GF-D8 (cell line): ENCODE measurements around the gene FAM110D.

Source experiments
- DNase-seq: peaks from one replicate; lab custom pipeline; 2025; lab: John Stamatoyannopoulos, UW

The FAM110D gene

GRCh38 chr1:26189331-26189730 is 30.5 kb downstream of the FAM110D start:
- no peak for DNase-seq

DNA sequence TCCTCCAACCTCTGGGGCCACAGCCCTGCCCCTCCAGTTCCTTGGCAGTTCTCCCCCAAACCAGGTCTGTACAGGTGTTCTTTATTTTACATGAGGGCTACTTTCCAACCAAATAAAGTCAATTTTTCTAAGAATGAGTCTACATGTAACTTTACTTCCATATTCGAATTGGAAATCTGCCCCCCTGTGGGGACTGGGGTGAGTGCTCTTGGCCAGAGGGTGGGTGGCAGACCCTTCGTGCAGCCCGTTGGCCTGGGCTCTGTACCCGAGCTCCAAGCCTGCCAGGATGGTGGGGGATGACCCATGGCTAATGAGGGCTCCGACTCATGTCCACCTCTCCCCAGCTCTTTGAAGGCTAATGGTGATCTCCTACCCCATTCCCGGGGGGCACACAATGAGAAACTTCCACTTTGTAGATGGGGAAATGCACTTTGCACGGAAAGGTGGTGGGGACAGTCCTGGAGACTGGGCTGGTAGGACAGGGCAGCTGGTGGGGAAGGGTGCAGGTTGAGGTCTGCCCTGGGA is 30.9 kb downstream of the FAM110D start:
- no peak for DNase-seq

DNA sequence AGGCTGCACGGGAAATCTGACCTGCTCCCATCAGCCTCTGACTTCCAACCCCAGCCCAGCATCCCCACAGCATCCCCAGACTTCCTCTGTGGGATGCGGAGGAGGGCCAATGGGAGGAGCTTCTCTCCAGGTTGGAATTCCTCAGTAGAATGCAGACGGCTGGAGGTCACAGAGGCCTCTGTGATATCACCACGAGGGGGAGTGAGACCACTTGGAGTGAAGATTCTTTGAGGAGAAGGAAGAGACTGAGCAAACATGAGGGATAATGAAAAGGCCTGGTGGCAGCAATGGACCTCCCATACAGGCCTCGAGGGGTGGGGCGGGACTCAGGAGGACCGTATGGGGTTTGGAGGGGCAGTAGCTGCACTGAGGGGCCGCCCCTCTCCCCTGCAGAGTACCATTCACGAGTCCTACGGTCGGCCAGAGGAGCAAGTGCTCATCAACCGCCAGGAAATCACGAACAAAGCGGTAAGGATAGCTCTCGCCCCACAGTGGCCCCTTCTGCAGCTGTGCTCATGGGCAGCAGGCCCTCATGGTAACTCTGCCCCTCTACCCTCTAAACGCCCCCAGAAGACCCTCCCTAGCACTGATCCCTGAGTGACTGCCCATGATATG is 31.6 kb downstream of the FAM110D start, which contains the start of gene CATSPER4:
Gene CATSPER4, plus strand, starts transcription at position 230 of the 615 bp plus-strand sequence. Its CDS starts 26 bp downstream, at position 256.
- DNase-seq: no peak

GRCh38 chr1:26191739-26192138 is 32.9 kb downstream of the FAM110D start:
- DNase-seq: no peak

- no peak for DNase-seq
Observed at GRCh38 chr1:26195805-26196204, 36.9 kb downstream of the FAM110D start.

- no peak for DNase-seq
Observed at GRCh38 chr1:26197301-26197700, 38.4 kb downstream of the FAM110D start.

- no peak for DNase-seq
Observed at GRCh38 chr1:26197813-26198212, 38.9 kb downstream of the FAM110D start.

DNA sequence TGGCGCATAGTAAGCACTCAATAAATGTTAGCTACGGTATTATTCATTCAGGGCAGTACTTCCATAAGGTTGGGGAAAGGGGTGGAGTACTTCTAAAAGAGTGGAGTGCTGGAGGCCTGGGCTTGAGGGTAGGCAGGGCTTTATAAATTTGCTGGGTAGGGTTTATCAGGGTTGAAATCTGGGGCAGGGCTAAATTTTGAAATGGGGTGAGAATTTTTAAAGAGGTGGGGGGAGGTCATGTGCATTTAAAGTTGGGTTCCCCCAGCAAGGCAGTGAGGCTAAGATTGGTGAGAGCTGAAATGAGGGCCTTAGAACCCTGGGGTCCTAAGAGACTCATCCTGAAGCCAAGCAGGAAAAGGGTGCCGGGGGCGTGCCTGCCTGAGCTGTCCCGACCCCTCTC is 41.5 kb downstream of the FAM110D start:
- no peak for DNase-seq

DNA sequence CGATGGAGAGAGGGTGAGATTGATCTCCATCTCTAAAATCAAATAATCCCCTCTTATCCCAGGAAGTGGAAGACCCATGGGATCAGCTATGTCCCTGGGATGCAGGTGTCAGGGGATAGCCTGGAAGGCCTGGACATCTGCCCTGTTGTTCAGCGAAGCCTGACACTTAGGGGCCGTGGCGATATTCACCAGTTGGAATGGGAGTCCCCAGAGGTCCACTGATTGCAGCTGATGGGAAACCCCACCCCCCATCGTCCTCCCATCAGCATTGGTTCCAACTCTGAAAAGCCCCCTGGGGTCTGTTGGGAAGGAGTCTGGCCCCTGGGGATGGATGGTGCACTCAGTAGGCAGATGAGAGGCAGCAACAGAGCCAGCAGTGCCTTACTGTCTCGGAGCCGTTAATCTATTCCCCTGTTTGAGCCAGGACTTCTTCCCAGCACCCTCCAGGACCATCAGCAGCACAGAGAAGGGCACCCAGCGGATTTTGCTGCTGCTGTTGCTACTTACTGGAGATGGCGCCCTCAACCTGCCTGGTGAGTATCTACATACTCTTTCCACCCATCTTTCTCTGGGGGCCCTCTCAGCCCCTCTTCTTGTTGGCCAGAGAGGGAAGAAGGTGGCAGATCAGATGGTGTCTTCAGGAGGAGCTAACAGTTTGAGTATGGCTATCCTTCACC is 44.9 kb downstream of the FAM110D start:
- no peak for DNase-seq

- no peak for DNase-seq
Observed at GRCh38 chr1:26210147-26210870, 51.4 kb downstream of the FAM110D start.

- DNase-seq: no peak
Observed at GRCh38 chr1:26212726-26213125, 53.8 kb downstream of the FAM110D start.

- no peak for DNase-seq
Observed at GRCh38 chr1:26213335-26213905, 54.5 kb downstream of the FAM110D start.
